H9 (cell line): ENCODE measurements around the gene UPF1. TPM values are rescaled to one million over a fixed set of nuclear protein-coding genes. Genes with fewer than 3 reads are reported as not detected.

Source experiments
- DNase-seq: peaks from one replicate; pipeline ENCODE4 v3.0.0-alpha.2; 2017
- H2AFZ ChIP-seq: one replicate; pipeline ENCODE4 v1.6.1; 2013; ENCODE audit warnings: mild to moderate bottlenecking, low read length, control low read depth, moderate library complexity
- H2AK5ac ChIP-seq: 2 replicates; pipeline ENCODE4 v1.6.1; 2013; ENCODE audit warnings: low read length, control low read depth, mixed read lengths; ENCODE audit not compliant: insufficient read length
- H2BK120ac ChIP-seq: one replicate; pipeline ENCODE4 v1.6.1; 2013; ENCODE audit warnings: low read depth, mild to moderate bottlenecking, low read length, control low read depth, inconsistent platforms; ENCODE audit not compliant: poor library complexity, severe bottlenecking
- H2BK12ac ChIP-seq: 2 replicates; pipeline ENCODE4 v1.6.1; 2013; ENCODE audit warnings: low read length, control low read depth, mixed read lengths, low read depth; ENCODE audit not compliant: insufficient read length
- H2BK15ac ChIP-seq: 2 replicates; pipeline ENCODE4 v1.6.1; 2013; ENCODE audit warnings: low read depth, low read length, control low read depth
- H2BK20ac ChIP-seq: one replicate; pipeline ENCODE4 v1.6.1; 2013; ENCODE audit warnings: low read depth, mild to moderate bottlenecking, low read length, control low read depth, inconsistent platforms; ENCODE audit not compliant: poor library complexity, severe bottlenecking
- H2BK5ac ChIP-seq: 2 replicates; pipeline ENCODE4 v1.6.1; 2013; ENCODE audit warnings: low read length, control low read depth, mixed read lengths; ENCODE audit not compliant: insufficient read length
- H3K14ac ChIP-seq: 2 replicates; pipeline ENCODE4 v1.6.1; 2013; ENCODE audit warnings: low read length, control low read depth; ENCODE audit not compliant: insufficient read depth
- H3K18ac ChIP-seq: 2 replicates; pipeline ENCODE4 v1.6.1; 2013; ENCODE audit warnings: low read depth, mild to moderate bottlenecking, mixed read lengths, low read length, control low read depth; ENCODE audit not compliant: insufficient read length
- H3K23ac ChIP-seq: 2 replicates; pipeline ENCODE4 v1.6.1; 2013; ENCODE audit warnings: low read length, control low read depth, mixed read lengths, low read depth; ENCODE audit not compliant: insufficient read length
- H3K23me2 ChIP-seq: 2 replicates; pipeline ENCODE4 v1.6.1; 2013; ENCODE audit warnings: low read depth, mild to moderate bottlenecking, mixed read lengths, low read length, control low read depth; ENCODE audit not compliant: insufficient read length, poor library complexity, severe bottlenecking
- H3K27ac ChIP-seq: 2 replicates; pipeline ENCODE4 v1.5.1; 2013; ENCODE audit warnings: low read length, control low read depth, mixed read lengths, low read depth; ENCODE audit not compliant: insufficient read length
- H3K27me3 ChIP-seq: 2 replicates; pipeline ENCODE4 v1.6.1; 2013; ENCODE audit warnings: low read length, control low read depth, inconsistent platforms; ENCODE audit not compliant: insufficient read depth
- H3K4ac ChIP-seq: 2 replicates; pipeline ENCODE4 v1.6.1; 2013; ENCODE audit warnings: low read depth, mild to moderate bottlenecking, control low read depth, inconsistent platforms, low read length, moderate library complexity
- H3K4me1 ChIP-seq: 2 replicates; pipeline ENCODE4 v1.6.1; 2013; ENCODE audit warnings: low read length, control low read depth, inconsistent platforms; ENCODE audit not compliant: insufficient read depth
- H3K4me2 ChIP-seq: 2 replicates; pipeline ENCODE4 v1.6.1; 2013; ENCODE audit warnings: low read length, control low read depth, mixed read lengths; ENCODE audit not compliant: insufficient read length, insufficient read depth
- H3K56ac ChIP-seq: 2 replicates; pipeline ENCODE4 v1.6.1; 2013; ENCODE audit warnings: low read depth, mild to moderate bottlenecking, mixed read lengths, low read length, control low read depth; ENCODE audit not compliant: insufficient read length
- H3K79me1 ChIP-seq: 2 replicates; pipeline ENCODE4 v1.6.1; 2013; ENCODE audit warnings: low read depth, mild to moderate bottlenecking, moderate library complexity, low read length, control low read depth, inconsistent platforms; ENCODE audit not compliant: insufficient read depth, poor library complexity, severe bottlenecking
- H3K79me2 ChIP-seq: 2 replicates; pipeline ENCODE4 v1.6.1; 2013; ENCODE audit warnings: low read length, control low read depth, inconsistent platforms; ENCODE audit not compliant: insufficient read depth
- H3K9ac ChIP-seq: 2 replicates; pipeline ENCODE4 v1.6.1; 2013; ENCODE audit warnings: low read length, control low read depth, mixed read lengths; ENCODE audit not compliant: insufficient read length; ENCODE audit errors: extremely low read depth
- H3K9me3 ChIP-seq: one replicate; pipeline ENCODE4 v1.6.1; 2013; ENCODE audit warnings: low read depth, low read length, inconsistent platforms; ENCODE audit not compliant: control insufficient read depth
- H3T11ph ChIP-seq: one replicate; pipeline ENCODE4 v1.6.1; 2013; ENCODE audit warnings: mild to moderate bottlenecking, low read length, control low read depth, inconsistent platforms
- H4K20me1 ChIP-seq: one replicate; pipeline ENCODE4 v1.6.1; 2013; ENCODE audit not compliant: control insufficient read depth, insufficient read length, insufficient read depth
- H4K5ac ChIP-seq: 2 replicates; pipeline ENCODE4 v1.6.1; 2013; ENCODE audit warnings: low read depth, mild to moderate bottlenecking, mixed read lengths, low read length, control low read depth; ENCODE audit not compliant: insufficient read length
- H4K8ac ChIP-seq: replicated peaks from 2 replicates; pipeline ENCODE4 v1.6.1; 2013; ENCODE audit warnings: low read length, control low read depth, mixed read lengths, low read depth; ENCODE audit not compliant: insufficient read length
- H4K91ac ChIP-seq: 2 replicates; pipeline ENCODE4 v1.6.1; 2013; ENCODE audit warnings: low read depth, mild to moderate bottlenecking, moderate library complexity, mixed read lengths, low read length, control low read depth; ENCODE audit not compliant: insufficient read length
- H3K27ac Mint-ChIP-seq, 3 experiments: 2 replicates in 2 of 3; 3 replicates in 1 of 3; pipeline ENCODE4 v1.8.0; 2020 to 2021; ENCODE audit warnings: mixed read lengths in 3 of 3, mild to moderate bottlenecking in 1 of 3, moderate library complexity in 1 of 3
- H3K27me3 Mint-ChIP-seq: 2 replicates; pipeline ENCODE4 v1.8.0; 2021; ENCODE audit warnings: low read depth, mild to moderate bottlenecking, moderate library complexity, mixed read lengths
- H3K36me3 Mint-ChIP-seq, 3 experiments: 2 replicates in 2 of 3; 3 replicates in 1 of 3; pipeline ENCODE4 v1.8.0; 2020 to 2021; ENCODE audit warnings: low read depth in 3 of 3, mixed read lengths in 3 of 3; ENCODE audit not compliant: insufficient read depth in 1 of 3
- H3K4me1 Mint-ChIP-seq, 2 experiments: 2 replicates each; pipeline ENCODE4 v1.8.0; 2020; ENCODE audit warnings: mixed read lengths in 2 of 2
- H3K4me3 Mint-ChIP-seq, 2 experiments: 2 replicates in 1 of 2; 3 replicates in 1 of 2; pipeline ENCODE4 v1.8.0; 2020 to 2021; ENCODE audit warnings: mild to moderate bottlenecking in 2 of 2, mixed read lengths in 2 of 2, moderate library complexity in 1 of 2
- H3K9me3 Mint-ChIP-seq, 2 experiments: 2 replicates in 1 of 2; 3 replicates in 1 of 2; pipeline ENCODE4 v1.8.0; 2020; ENCODE audit warnings: mild to moderate bottlenecking in 2 of 2, mixed read lengths in 2 of 2, moderate library complexity in 1 of 2
- WGBS: extraction: QIAGEN DNeasy Blood & Tissue Kit; methylation state at CpG from one replicate; pipeline ENCODE4 v1.1.7; 2013; ENCODE audit warnings: missing lambda C conversion rate, low lambda C conversion rate, mixed read lengths; ENCODE audit not compliant: insufficient read length; ENCODE audit errors: extremely low coverage; 5-methylcytosine and 5-hydroxymethylcytosine counted together
- total RNA-seq: library from RNA; stranded (reverse); gene quantifications from 2 replicates; pipeline ENCODE4 v1.2.1, GENCODE V29; 2021
- TF ChIP-seq, protein P1 (sequence below): fragments of 200-600 bp; sonication (generic); conservative IDR thresholded peaks from 3 replicates; pipeline ENCODE4 v1.8.0; 2021; ENCODE audit warnings: antibody characterized with exemption, mild to moderate bottlenecking

UPF1 gene
- total RNA-seq, 1 experiment from 2014 or later = 85.4 TPM

DNA sequence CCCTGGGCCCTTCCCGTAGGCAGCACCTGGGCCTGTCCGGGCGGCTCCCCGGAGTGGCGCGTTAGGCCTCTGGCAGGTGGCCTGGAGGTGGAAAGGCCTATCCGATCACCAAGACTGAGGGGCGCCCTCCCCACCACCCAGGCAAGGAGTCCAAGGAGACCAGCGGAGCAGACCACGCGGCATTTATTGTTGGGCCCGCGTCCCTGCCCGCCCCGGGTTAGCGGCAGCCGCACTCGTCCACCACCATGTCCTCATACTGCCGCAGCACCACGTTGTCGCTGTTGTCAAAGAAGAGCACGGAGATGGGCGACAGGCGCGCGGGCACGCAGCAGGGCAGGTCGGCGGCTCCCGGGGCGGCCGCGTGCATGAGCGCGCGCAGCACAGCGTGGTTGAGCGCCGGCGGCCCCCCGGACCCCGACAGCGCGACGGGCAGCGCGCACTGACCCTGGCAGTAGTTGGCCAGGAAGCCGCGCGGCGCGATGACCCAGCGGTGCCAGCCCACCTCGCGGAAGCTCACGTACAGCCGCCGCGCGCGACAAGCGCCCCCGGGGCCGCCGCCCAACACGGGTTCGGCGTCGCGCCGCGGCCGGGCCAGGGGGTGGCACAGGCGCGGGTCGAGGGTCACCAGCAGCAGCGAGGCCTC is 36.7 kb downstream of the UPF1 start:
- TF ChIP-seq, protein P1, sequence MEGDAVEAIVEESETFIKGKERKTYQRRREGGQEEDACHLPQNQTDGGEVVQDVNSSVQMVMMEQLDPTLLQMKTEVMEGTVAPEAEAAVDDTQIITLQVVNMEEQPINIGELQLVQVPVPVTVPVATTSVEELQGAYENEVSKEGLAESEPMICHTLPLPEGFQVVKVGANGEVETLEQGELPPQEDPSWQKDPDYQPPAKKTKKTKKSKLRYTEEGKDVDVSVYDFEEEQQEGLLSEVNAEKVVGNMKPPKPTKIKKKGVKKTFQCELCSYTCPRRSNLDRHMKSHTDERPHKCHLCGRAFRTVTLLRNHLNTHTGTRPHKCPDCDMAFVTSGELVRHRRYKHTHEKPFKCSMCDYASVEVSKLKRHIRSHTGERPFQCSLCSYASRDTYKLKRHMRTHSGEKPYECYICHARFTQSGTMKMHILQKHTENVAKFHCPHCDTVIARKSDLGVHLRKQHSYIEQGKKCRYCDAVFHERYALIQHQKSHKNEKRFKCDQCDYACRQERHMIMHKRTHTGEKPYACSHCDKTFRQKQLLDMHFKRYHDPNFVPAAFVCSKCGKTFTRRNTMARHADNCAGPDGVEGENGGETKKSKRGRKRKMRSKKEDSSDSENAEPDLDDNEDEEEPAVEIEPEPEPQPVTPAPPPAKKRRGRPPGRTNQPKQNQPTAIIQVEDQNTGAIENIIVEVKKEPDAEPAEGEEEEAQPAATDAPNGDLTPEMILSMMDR = no peak
- no CpG with 5 or more reads among the region's 77 CpGs for WGBS
- H3K23ac ChIP-seq = no peak overlapping the region
- no peak overlapping the region for H2BK120ac ChIP-seq
- no peak overlapping the region for H2BK5ac ChIP-seq
- H4K8ac ChIP-seq = no peak overlapping the region
- no peak overlapping the region for H3K9ac ChIP-seq
- H3K79me2 ChIP-seq = no peaks in the 10 kb centered on the region
- no peak overlapping the region for H3K18ac ChIP-seq
- H3K4ac ChIP-seq = no peak overlapping the region
- H3K27ac Mint-ChIP-seq = no peak overlapping the region
- H3K56ac ChIP-seq = no peak overlapping the region
- no peaks in the 10 kb centered on the region for H3K9me3 ChIP-seq
- H3K27ac ChIP-seq = no peak overlapping the region
- H3T11ph ChIP-seq = no peak overlapping the region
- H2BK20ac ChIP-seq = no peak overlapping the region
- no peaks in the 10 kb centered on the region for H3K9me3 Mint-ChIP-seq
- H3K4me1 ChIP-seq = no peaks in the 10 kb centered on the region
- H3K27me3 ChIP-seq = no peaks in the 10 kb centered on the region
- H3K4me3 Mint-ChIP-seq = no peak overlapping the region
- H4K91ac ChIP-seq = no peak overlapping the region
- no peak overlapping the region for H4K5ac ChIP-seq
- no peak overlapping the region for H2BK15ac ChIP-seq
- no peak overlapping the region for H3K14ac ChIP-seq
- no peak for DNase-seq
- no peak overlapping the region for H3K4me2 ChIP-seq
- peaks cover 9 to 43% (median 34%) of the 10 kb centered on the region in 3 experiments for H3K36me3 Mint-ChIP-seq
- H2AFZ ChIP-seq = no peak overlapping the region
- no peak overlapping the region for H2BK12ac ChIP-seq
- no peak overlapping the region for H2AK5ac ChIP-seq
- H4K20me1 ChIP-seq = no peaks in the 10 kb centered on the region
- no peaks in the 10 kb centered on the region for H3K27me3 Mint-ChIP-seq
- no peaks in the 10 kb centered on the region for H3K79me1 ChIP-seq
- H3K4me1 Mint-ChIP-seq = peaks cover 0 to 13% of the 10 kb centered on the region in 2 experiments; a peak in 2 of 4 replicates
- no peaks in the 10 kb centered on the region for H3K23me2 ChIP-seq
